ACC112 (cell line): ENCODE data around the gene MYCBP2.

Source experiments
- H2AFZ ChIP-seq: fragments of 200-600 bp; sonication (generic); one replicate; pipeline ENCODE4 v1.6.0; 2017; ENCODE audit warnings: antibody characterized with exemption, low read length; ENCODE audit not compliant: unreplicated experiment
- H3K27ac ChIP-seq: fragments of 200-600 bp; sonication (generic); 2 replicates; pipeline ENCODE4 v1.5.1; 2014; ENCODE audit warnings: low read depth, mild to moderate bottlenecking, antibody characterized with exemption, low read length, moderate library complexity
- H3K27me3 ChIP-seq: fragments of 200-600 bp; sonication (generic); 2 replicates; pipeline ENCODE4 v1.6.1; 2014; ENCODE audit warnings: mild to moderate bottlenecking, antibody characterized with exemption, low read length, moderate library complexity, mixed read lengths; ENCODE audit not compliant: insufficient read depth
- H3K36me3 ChIP-seq: fragments of 200-600 bp; sonication (generic); 2 replicates; pipeline ENCODE4 v1.6.1; 2016; ENCODE audit warnings: mild to moderate bottlenecking, antibody characterized with exemption, low read length, moderate library complexity, mixed read lengths; ENCODE audit not compliant: insufficient read depth
- H3K4me1 ChIP-seq: fragments of 200-600 bp; sonication (generic); one replicate; pipeline ENCODE4 v1.6.1; 2016; ENCODE audit warnings: low read length, mixed read lengths; ENCODE audit not compliant: insufficient read depth, unreplicated experiment, control insufficient read depth
- H3K4me3 ChIP-seq: fragments of 200-600 bp; sonication (generic); 2 replicates; pipeline ENCODE4 v1.5.1; 2014; ENCODE audit warnings: mild to moderate bottlenecking, low read depth, low read length
- H3K79me2 ChIP-seq: fragments of 200-600 bp; sonication (generic); one replicate; pipeline ENCODE4 v1.6.0; 2016; ENCODE audit warnings: low read length; ENCODE audit not compliant: control insufficient read depth, unreplicated experiment, insufficient read depth

Gene MYCBP2

GRCh38 chr13:77061362-77061761 lies 265.5 kb downstream of the MYCBP2 start:
- no peak overlapping the region for H3K4me3 ChIP-seq
- H3K36me3 ChIP-seq, result peaks cover 9% of the 10 kb centered on the region
- no peaks in the 10 kb centered on the region for H3K27me3 ChIP-seq
- no peaks in the 10 kb centered on the region for H3K79me2 ChIP-seq
- H2AFZ ChIP-seq, result no peak overlapping the region
- peaks cover 8% of the 10 kb centered on the region for H3K4me1 ChIP-seq
- H3K27ac ChIP-seq, result no peak overlapping the region

DNA sequence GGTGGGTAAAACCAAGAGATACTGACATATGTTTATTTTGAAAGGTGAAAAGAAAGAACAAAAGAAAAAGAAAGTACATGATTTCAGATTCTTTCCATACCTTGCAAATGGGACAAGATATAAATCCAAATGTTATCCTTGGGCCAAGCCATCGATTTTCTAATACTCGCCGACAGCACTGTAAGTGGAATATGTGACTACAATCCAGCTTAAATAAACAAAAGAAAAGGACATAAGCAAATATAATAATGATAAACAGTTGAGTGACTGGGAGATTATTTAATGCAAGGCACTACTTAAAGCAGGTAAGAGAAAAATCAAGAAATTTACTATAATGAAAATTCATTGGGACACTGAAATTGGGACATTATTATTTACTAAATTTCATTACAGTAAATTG lies 270.0 kb downstream of the MYCBP2 start:
- Histone ChIP-seq H3K4me1 (no peaks in the 10 kb centered on the region), H3K36me3 (peaks cover 4% of the 10 kb centered on the region)

DNA sequence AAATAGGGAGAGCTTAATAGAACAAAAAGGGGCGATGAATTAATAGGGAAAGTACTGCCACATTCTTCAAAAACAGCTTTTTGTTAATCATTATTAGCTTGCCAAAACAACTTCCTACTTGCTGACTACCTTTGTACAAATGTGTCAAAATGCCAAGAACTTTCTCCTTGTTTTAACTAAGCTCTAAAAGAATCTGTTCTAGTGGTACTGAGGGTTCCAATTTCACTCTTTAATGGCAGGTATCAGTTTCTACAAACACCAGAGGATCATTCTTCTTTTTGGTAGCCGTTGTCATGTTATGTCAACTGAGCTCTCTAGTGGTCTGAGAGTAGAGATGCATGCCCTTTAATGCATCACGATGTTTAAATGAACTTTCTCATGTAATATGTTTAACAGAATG lies 270.5 kb downstream of the MYCBP2 start:
- H3K36me3 ChIP-seq, result peaks cover 4% of the 10 kb centered on the region
- H2AFZ ChIP-seq, result no peak overlapping the region
- no peaks in the 10 kb centered on the region for H3K79me2 ChIP-seq
- no peaks in the 10 kb centered on the region for H3K4me1 ChIP-seq
- no peak overlapping the region for H3K27ac ChIP-seq
- H3K27me3 ChIP-seq, result no peaks in the 10 kb centered on the region
- H3K4me3 ChIP-seq, result no peak overlapping the region

More for the DNA sequence above, 270.0 kb downstream of the MYCBP2 start:
- Histone ChIP-seq H3K79me2 (no peaks in the 10 kb centered on the region), H2AFZ (no peak overlapping the region), H3K27me3 (no peaks in the 10 kb centered on the region), H3K4me3 (no peak overlapping the region), H3K27ac (no peak overlapping the region)

- Histone ChIP-seq H3K36me3 (peaks cover 9% of the 10 kb centered on the region), H3K27ac (no peak overlapping the region), H3K27me3 (no peaks in the 10 kb centered on the region)
Observed at GRCh38 chr13:77055158-77055557, 271.7 kb downstream of the MYCBP2 start.

DNA sequence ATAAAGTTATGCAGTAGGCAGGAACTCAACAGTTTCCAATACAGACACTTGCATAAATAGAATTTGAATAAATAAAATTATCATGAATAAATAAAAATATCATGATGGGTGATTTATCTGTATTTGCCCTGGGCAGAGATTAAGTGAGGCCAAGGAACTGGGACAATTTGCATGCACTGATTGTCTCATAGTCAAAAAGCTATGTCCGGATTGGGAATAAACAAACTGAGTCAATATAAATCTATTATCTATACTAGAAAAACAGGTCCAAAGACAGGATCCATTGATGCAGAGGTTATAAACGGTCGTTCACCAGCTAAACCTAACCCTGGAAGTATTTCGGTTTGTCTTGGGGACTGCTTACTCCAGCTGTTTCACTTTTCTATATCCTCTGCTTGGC lies 273.7 kb downstream of the MYCBP2 start:
- no peak overlapping the region for H2AFZ ChIP-seq
- no peaks in the 10 kb centered on the region for H3K27me3 ChIP-seq
- H3K4me3 ChIP-seq, result no peak overlapping the region
- no peaks in the 10 kb centered on the region for H3K4me1 ChIP-seq
- H3K36me3 ChIP-seq, result peaks cover 9% of the 10 kb centered on the region
- no peaks in the 10 kb centered on the region for H3K79me2 ChIP-seq
- no peak overlapping the region for H3K27ac ChIP-seq

More at GRCh38 chr13:77055158-77055557, 271.7 kb downstream of the MYCBP2 start:
- Histone ChIP-seq H3K4me1 (no peaks in the 10 kb centered on the region), H3K4me3 (no peak overlapping the region), H3K79me2 (no peaks in the 10 kb centered on the region), H2AFZ (no peak overlapping the region)

DNA sequence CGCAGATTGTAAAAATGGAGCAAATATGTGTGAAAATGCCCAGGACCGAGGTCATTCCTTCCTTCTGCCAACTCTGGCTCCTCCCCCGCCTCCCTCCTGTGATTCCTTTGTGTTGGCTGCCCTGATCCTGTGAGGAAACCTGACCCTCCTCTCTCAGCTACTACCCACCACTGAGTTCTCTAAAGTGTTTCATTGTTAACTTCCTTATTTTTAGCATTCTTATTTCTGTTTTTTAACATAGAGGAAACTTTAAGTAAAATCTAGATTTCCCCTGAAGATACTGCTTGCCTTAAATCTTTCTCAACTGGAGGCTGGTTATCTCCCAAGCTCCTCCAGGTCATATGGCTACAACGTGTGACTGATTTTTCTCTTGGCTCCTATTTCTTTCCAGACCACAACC lies 278.2 kb downstream of the MYCBP2 start:
- Histone ChIP-seq H3K27me3 (no peaks in the 10 kb centered on the region), H3K79me2 (no peaks in the 10 kb centered on the region), H3K4me1 (no peaks in the 10 kb centered on the region), H3K4me3 (no peak overlapping the region), H3K36me3 (peaks cover 5% of the 10 kb centered on the region; the same call in 1 of the 2 replicates), H3K27ac (no peak overlapping the region), H2AFZ (no peak overlapping the region)

- H2AFZ ChIP-seq, result no peak overlapping the region
- H3K79me2 ChIP-seq, result no peaks in the 10 kb centered on the region
- no peak overlapping the region for H3K27ac ChIP-seq
- no peaks in the 10 kb centered on the region for H3K4me1 ChIP-seq
- no peaks in the 10 kb centered on the region for H3K27me3 ChIP-seq
- peaks cover 5% of the 10 kb centered on the region; the same call in 1 of the 2 replicates for H3K36me3 ChIP-seq
- no peak overlapping the region for H3K4me3 ChIP-seq
Observed at GRCh38 chr13:77047649-77048343, 279.1 kb downstream of the MYCBP2 start.

DNA sequence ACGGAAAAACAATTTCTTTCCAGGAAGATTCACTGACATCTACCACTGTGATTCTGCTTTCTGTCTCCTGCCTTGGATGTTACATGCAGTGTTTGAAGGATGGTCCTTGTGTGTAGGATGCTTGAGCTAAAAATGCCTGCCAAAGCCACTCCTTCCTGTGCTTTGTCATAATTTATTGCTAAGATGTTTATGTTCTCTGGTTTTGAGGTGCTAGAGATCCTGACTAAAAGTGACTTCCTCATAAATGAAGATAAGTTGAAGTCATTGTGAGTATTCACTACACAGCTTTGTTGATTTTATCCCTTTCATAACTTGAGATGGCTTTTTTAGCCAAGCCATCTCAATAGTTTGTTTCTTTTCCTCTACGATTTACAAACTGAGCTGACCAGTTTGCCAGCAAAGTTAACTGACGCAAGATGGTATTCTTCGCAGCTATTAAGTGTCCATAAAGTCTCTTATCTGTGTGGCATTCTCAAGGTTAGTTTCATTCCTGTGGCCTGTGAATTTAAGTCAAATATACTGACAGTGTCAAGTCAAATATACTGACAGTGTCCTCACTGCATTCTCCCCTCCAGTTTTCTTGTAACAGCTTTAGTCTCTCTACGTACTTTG lies 284.2 kb downstream of the MYCBP2 start:
- no peak overlapping the region for H3K27ac ChIP-seq
- H3K36me3 ChIP-seq, result no peaks in the 10 kb centered on the region
- H3K4me3 ChIP-seq, result no peak overlapping the region
- H3K79me2 ChIP-seq, result no peaks in the 10 kb centered on the region
- no peaks in the 10 kb centered on the region for H3K4me1 ChIP-seq
- no peak overlapping the region for H2AFZ ChIP-seq
- H3K27me3 ChIP-seq, result no peaks in the 10 kb centered on the region

- Histone ChIP-seq H3K27ac (no peak overlapping the region), H3K79me2 (no peaks in the 10 kb centered on the region), H3K27me3 (no peaks in the 10 kb centered on the region), H3K4me1 (no peaks in the 10 kb centered on the region), H3K36me3 (no peaks in the 10 kb centered on the region), H2AFZ (no peak overlapping the region), H3K4me3 (no peak overlapping the region)
Observed at GRCh38 chr13:77040835-77041234, 286.1 kb downstream of the MYCBP2 start.

DNA sequence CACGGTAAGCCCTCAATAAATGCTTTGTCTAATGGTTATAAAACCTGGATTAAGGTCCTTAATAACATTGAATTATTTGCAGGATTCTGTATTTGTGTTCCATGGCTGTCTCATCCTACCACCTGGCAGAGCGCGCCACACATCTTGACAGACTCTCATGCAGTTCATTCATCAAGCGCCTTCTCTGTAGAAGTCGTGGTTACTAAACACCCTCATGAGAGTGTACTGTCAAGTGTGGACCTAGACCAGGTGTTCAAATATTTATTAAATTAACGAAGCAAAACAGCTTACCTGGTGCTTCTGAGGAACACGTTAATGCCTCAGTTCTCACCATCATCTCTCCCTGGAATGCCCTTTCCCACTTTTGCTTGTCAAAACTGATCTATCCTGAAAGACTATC lies 286.8 kb downstream of the MYCBP2 start:
- Histone ChIP-seq H3K36me3 (no peaks in the 10 kb centered on the region), H3K79me2 (no peaks in the 10 kb centered on the region)

DNA sequence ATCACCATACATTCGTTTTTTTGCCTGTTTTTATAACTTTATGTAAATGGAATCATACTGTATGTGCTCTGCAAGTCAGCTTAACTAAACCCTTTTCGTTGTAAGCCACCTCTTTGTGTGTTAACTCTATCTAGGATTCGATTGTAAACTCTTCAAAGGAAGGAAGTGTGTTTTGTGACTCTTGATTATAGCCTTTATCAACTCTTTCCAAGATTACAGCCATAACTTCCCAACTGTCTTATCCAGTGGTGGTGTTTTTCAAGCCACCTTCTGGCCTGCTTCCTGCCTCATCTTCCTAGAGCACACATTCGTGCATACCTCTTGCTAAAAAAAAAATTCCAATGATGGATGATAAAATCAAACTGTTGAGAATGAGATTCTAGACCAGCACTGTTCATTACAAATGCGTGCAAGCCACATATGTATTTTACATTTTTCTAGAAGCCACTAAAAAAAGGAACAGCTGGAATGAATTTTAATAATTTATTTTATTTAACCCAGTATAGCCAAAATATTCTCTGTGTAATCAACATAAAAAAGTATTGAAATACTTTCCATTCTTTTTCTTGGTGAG lies 287.9 kb downstream of the MYCBP2 start:
- Histone ChIP-seq H3K79me2 (no peaks in the 10 kb centered on the region), H3K4me3 (no peak overlapping the region), H3K36me3 (no peaks in the 10 kb centered on the region), H3K4me1 (peaks cover 12% of the 10 kb centered on the region), H3K27me3 (no peaks in the 10 kb centered on the region), H3K27ac (no peak overlapping the region), H2AFZ (no peak overlapping the region)

More for the DNA sequence above, 286.8 kb downstream of the MYCBP2 start:
- no peak overlapping the region for H3K4me3 ChIP-seq
- H3K27ac ChIP-seq, result no peak overlapping the region
- peaks cover 2% of the 10 kb centered on the region for H3K4me1 ChIP-seq
- H3K27me3 ChIP-seq, result no peaks in the 10 kb centered on the region
- H2AFZ ChIP-seq, result no peak overlapping the region
